Common myeloid progenitor, CD34-positive (primary cell): ENCODE results near the gene CBFA2T3.
A peak's percentile ranks its signal among the peaks of the same experiment; 100 is the strongest.

ENCODE experiments used
- CTCF ChIA-PET: fragments of 350-600 bp; sonication (Branson Sonifier 250); formaldehyde crosslinking; loops from one replicate; lab custom pipeline; 2021; ENCODE audit warnings: antibody characterized with exemption; lab: Charles Lee
- POLR2A ChIA-PET: fragments of 350-600 bp; sonication (Branson Sonifier 250); formaldehyde crosslinking; loops from one replicate; lab custom pipeline; 2021; ENCODE audit warnings: antibody characterized with exemption; lab: Charles Lee
- DNase-seq, 3 donors: peaks; one replicate each; pipeline versions ENCODE4 v3.0.0 to v3.0.0-alpha.2; 2013
- H3K27ac ChIP-seq, 2 experiments: 1 replicate in 1 of 2; 2 replicates in 1 of 2; pipeline ENCODE4 v1.7.0; 2013; ENCODE audit warnings: inconsistent platforms in 2 of 2, low read length in 2 of 2, mild to moderate bottlenecking in 2 of 2, low read depth in 1 of 2, moderate library complexity in 1 of 2; ENCODE audit not compliant: severe bottlenecking in 2 of 2, insufficient read depth in 1 of 2, poor library complexity in 1 of 2
- H3K27me3 ChIP-seq, 5 experiments: replicated peaks in 2 of 5; 1 replicate in 3 of 5; 2 replicates in 2 of 5; pipeline versions ENCODE4 v1.6.1 to v1.7.0; 2013; ENCODE audit warnings: low read length in 4 of 5, mild to moderate bottlenecking in 2 of 5, moderate library complexity in 2 of 5, inconsistent platforms in 1 of 5; ENCODE audit not compliant: insufficient read depth in 5 of 5, control insufficient read depth in 4 of 5
- H3K36me3 ChIP-seq, 4 experiments: 1 replicate in 2 of 4; 2 replicates in 2 of 4; pipeline versions ENCODE4 v1.6.1 to v1.7.0; 2013; ENCODE audit warnings: low read length in 3 of 4, control low read depth in 1 of 4, mild to moderate bottlenecking in 1 of 4; ENCODE audit not compliant: control insufficient read depth in 4 of 4, insufficient read depth in 4 of 4
- H3K4me1 ChIP-seq, 4 experiments: 1 replicate in 3 of 4; 2 replicates in 1 of 4; pipeline versions ENCODE4 v1.6.1 to v1.7.1; 2013; ENCODE audit warnings: low read length in 3 of 4, mild to moderate bottlenecking in 3 of 4, control low read depth in 1 of 4, inconsistent platforms in 1 of 4, moderate library complexity in 1 of 4; ENCODE audit not compliant: control insufficient read depth in 4 of 4, insufficient read depth in 4 of 4; ENCODE audit errors: control extremely low read depth in 1 of 4
- H3K4me3 ChIP-seq, 7 experiments: 1 replicate in 4 of 7; 2 replicates in 3 of 7; pipeline versions ENCODE4 v1.5.1 to v1.7.0; 2013; ENCODE audit warnings: mild to moderate bottlenecking in 7 of 7, low read length in 6 of 7, moderate library complexity in 6 of 7, inconsistent platforms in 2 of 7, low read depth in 2 of 7, control low read depth in 1 of 7; ENCODE audit not compliant: insufficient read depth in 4 of 7, control insufficient read depth in 1 of 7; ENCODE audit errors: extremely low read depth in 1 of 7
- H3K9me3 ChIP-seq, 5 experiments: 1 replicate in 4 of 5; 2 replicates in 1 of 5; pipeline versions ENCODE4 v1.6.1 to v1.7.1; 2013; ENCODE audit warnings: low read length in 4 of 5, mild to moderate bottlenecking in 2 of 5, inconsistent platforms in 1 of 5, low read depth in 1 of 5, moderate library complexity in 1 of 5; ENCODE audit not compliant: control insufficient read depth in 4 of 5, insufficient read depth in 2 of 5; ENCODE audit errors: control extremely low read depth in 1 of 5
- WGBS: methylation state at CpG from one replicate; pipeline ENCODE4 v1.1.5; 2013; ENCODE audit not compliant: insufficient coverage; 5-methylcytosine and 5-hydroxymethylcytosine counted together

The CBFA2T3 gene

DNA sequence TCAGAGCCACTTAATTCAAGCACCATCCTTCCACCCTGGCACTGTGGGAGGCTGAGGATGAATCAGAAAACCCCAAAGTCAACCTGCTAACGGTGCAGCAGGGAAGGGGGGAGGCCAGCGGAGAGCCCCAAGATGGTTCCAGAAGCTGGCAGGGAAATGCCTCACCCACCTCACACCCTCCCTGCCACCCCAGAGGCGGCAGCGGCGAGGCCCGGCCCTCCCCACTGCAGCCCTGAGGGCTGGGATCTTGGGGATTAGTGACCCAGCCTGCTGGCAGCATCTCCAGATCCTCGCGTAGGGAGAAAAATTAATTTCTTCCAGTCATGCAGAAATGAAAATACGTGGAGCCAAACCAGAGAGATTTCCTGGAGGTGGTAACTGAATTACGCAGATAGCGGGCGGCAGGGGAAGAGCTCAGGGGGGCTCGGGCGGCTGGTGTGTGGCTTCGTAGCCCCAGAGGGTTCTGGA lies 38.2 kb downstream of the CBFA2T3 start:
- peaks cover 0 to 58% (median 9%) of the 10 kb centered on the region in 4 experiments for H3K36me3 ChIP-seq
- H3K27me3 ChIP-seq, result no peaks in the 10 kb centered on the region
- WGBS, result 6% methylated on average over 6 of the region's 15 CpGs
- H3K4me1 ChIP-seq, result peaks cover 3 to 83% (median 74%) of the 10 kb centered on the region in 4 experiments
- CTCF ChIA-PET, result interaction anchor here (1.3 kb wide), 1 partner anchor 19 kb away, joined by 3 read pairs; no protein-coding TSS in a partner anchor
- peak overlapping the region in 6 of 7 experiments; percentile 63 to 82 (median 74) for H3K4me3 ChIP-seq
- H3K27ac ChIP-seq, result peak overlapping the region in 1 of 2 experiments; percentile 61
- H3K9me3 ChIP-seq, result no peaks in the 10 kb centered on the region
- peak; percentile 61 to 75 (median 65) for DNase-seq
- POLR2A ChIA-PET, result interaction anchor here (1.3 to 2.4 kb wide), 3 partner anchors 17 to 228 kb away, joined by 3 to 15 read pairs (median 5); partner anchors contain the start of gene CBFA2T3

DNA sequence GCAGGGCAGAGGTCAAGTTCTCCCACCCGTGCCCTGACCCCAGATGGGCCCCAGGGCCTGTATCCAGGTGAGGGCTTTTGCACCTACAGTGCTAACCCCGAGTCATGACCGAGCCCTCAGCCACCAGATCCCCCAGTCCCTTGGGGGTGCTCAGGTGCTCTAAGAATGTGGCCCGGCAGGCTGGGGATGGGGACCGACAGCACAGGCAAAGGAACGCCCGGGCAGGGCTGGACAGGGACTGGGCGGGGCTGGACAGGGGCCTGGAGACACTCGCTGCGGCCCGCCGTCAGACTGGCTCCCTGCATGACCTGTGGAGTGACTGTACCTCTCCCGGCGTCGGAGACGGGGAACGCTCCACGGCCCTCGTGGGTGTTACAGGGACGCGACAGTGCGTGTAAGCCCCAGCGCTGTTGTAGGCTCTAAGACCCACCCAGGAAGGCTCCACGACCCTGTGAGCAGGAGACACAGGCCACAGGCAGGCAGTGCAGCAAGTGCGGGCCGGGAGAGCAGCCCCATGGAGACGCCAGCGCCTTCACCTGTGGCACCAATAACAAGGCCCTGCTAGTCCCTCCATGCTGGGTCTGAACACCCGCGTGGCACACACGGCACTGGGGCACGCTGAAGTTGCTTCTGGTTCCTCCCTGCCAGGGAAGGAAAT lies 38.8 kb downstream of the CBFA2T3 start:
- Histone ChIP-seq H3K4me3 (peak overlapping the region in 5 of 7 experiments; percentile 63 to 82 (median 74)), H3K4me1 (peaks cover 3 to 80% (median 69%) of the 10 kb centered on the region in 4 experiments), H3K27me3 (no peaks in the 10 kb centered on the region), H3K36me3 (peaks cover 0 to 52% (median 7%) of the 10 kb centered on the region in 4 experiments), H3K9me3 (no peaks in the 10 kb centered on the region), H3K27ac (no peak overlapping the region)
- WGBS, result 82% methylated on average over 29 of the region's 32 CpGs
- POLR2A ChIA-PET, result interaction anchor here (1.3 to 2.4 kb wide), 3 partner anchors 17 to 229 kb away, joined by 3 to 15 read pairs (median 5); partner anchors contain the start of gene CBFA2T3
- no peak for DNase-seq
- CTCF ChIA-PET, result no interaction called here

DNA sequence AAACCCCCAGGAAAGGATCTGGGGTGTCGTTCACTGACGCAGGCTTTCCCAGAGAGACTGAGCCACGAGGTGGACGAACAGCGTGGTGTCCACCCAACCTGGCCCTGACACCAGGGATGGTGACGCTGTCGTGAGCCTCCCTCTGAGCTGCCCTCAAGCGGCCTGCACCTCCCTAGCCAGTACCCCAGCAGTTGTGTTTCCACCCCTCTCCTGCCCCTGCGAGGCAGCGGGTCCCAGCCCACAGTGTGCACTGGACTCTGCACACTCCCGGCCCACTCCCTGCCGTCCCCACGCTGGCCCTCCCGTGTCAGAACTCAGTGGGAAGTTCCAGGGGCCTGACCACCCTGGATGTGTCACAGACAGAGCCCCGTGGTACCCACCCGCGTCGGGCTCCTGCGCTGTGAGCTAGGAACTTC lies 39.8 kb downstream of the CBFA2T3 start:
- ChIA-PET POLR2A (interaction anchor here (0.7 to 1.2 kb wide), 3 partner anchors 15 to 280 kb away, joined by 3 read pairs; partner anchors contain the start of gene ZNF778), CTCF (interaction anchor here (1.0 to 3.5 kb wide), 10 partner anchors 13 to 277 kb away, joined by 3 to 39 read pairs (median 3); partner anchors contain the start of gene CBFA2T3)
- no peak for DNase-seq
- peaks cover 0 to 45% (median 6%) of the 10 kb centered on the region in 4 experiments for H3K36me3 ChIP-seq
- peak overlapping the region; percentile 58 to 75 for H3K27ac ChIP-seq
- no peaks in the 10 kb centered on the region for H3K27me3 ChIP-seq
- 40% methylated on average over 14 of the region's 19 CpGs for WGBS
- H3K9me3 ChIP-seq, result no peaks in the 10 kb centered on the region
- peak overlapping the region; percentile 17 to 82 (median 56) for H3K4me3 ChIP-seq
- H3K4me1 ChIP-seq, result peaks cover 3 to 71% (median 59%) of the 10 kb centered on the region in 4 experiments

DNA sequence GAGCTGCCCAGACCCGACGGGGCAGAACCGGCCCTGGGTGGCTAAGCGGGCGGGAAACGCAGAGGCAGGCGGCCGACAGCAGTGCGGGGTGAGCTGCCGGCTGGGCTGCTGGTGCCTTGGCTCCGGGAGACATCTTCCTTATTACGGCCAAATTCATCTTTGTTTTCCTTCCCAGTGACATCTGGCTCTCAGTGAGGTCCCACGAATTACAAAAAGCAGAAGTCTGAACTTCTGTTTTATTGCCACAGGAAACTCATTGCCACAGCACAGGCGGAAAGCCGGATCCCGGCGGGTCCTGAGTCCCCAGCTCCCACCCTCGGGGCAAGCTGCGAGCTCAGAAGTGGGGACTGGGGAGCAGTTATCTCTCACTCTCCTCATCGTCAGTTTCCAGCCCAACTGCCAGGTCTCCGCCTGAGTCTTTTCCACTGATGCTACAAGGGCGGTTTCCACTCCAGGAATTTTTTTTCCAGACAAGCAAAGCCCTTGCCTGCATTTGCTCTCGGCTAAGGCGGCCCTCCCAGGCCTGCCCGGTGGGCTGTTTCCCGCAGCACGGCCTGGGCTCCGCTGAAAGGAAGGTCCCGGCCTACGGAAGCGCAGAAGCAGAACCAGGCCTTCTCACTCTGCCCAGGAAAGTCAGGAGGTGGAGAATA lies 40.3 kb downstream of the CBFA2T3 start:
- peaks cover 3 to 68% (median 56%) of the 10 kb centered on the region in 4 experiments for H3K4me1 ChIP-seq
- no peaks in the 10 kb centered on the region for H3K9me3 ChIP-seq
- WGBS, result 1% methylated on average over 23 of the region's 31 CpGs
- H3K36me3 ChIP-seq, result peaks cover 0 to 43% (median 6%) of the 10 kb centered on the region in 4 experiments
- H3K27me3 ChIP-seq, result no peaks in the 10 kb centered on the region
- DNase-seq, result peak; percentile 88 to 96 (median 95)
- peak overlapping the region; percentile 58 to 75 for H3K27ac ChIP-seq
- ChIA-PET CTCF (interaction anchor here (0.7 to 3.5 kb wide), 11 partner anchors 12 to 278 kb away, joined by 3 to 39 read pairs (median 3); partner anchors contain the start of gene CBFA2T3), POLR2A (interaction anchor here (0.7 to 1.2 kb wide), 3 partner anchors 14 to 281 kb away, joined by 3 read pairs; partner anchors contain the start of gene ZNF778)
- peak overlapping the region; percentile 17 to 82 (median 56) for H3K4me3 ChIP-seq

DNA sequence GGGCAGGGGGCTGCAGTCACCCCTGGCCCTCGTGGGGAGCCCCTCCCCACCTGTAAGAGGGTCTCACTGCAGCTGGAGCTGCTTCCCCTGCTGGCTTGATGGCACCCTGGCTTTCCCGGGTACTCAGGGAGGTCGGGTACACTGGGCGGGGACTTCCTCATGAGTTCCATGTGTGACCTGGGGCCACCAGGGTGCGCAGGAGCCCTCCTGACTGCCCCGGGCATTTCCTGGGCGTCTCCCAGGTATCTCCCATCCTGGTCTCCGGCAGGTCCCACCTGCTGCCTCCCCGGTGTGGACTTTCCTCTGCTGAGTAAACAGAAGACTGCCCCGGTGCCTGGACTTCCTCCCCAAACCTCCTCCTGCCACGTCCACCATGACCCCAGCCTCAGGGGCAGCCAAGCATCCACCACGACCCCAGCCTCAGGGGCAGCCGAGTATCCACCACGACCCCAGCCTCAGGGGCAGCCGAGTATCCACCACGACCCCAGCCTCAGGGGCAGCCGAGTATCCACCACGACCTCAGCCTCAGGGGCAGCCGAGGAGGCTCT lies 40.9 kb downstream of the CBFA2T3 start:
- peaks cover 0 to 43% (median 6%) of the 10 kb centered on the region in 4 experiments for H3K36me3 ChIP-seq
- no peaks in the 10 kb centered on the region for H3K9me3 ChIP-seq
- H3K27me3 ChIP-seq, result no peaks in the 10 kb centered on the region
- peak overlapping the region; percentile 58 to 75 for H3K27ac ChIP-seq
- peaks cover 3 to 69% (median 56%) of the 10 kb centered on the region in 4 experiments for H3K4me1 ChIP-seq
- POLR2A ChIA-PET, result interaction anchor here (1.1 kb wide), 1 partner anchor 14 kb away, joined by 3 read pairs; no protein-coding TSS in a partner anchor
- peak overlapping the region; percentile 16 to 82 (median 56) for H3K4me3 ChIP-seq
- peak in 2 of 3 donors; percentile 48 to 63 for DNase-seq
- CTCF ChIA-PET, result interaction anchor here (0.7 to 3.5 kb wide), 12 partner anchors 12 to 231 kb away, joined by 3 to 39 read pairs (median 3); partner anchors contain the start of gene CBFA2T3
- WGBS, result 6% methylated on average over 12 of the region's 19 CpGs

DNA sequence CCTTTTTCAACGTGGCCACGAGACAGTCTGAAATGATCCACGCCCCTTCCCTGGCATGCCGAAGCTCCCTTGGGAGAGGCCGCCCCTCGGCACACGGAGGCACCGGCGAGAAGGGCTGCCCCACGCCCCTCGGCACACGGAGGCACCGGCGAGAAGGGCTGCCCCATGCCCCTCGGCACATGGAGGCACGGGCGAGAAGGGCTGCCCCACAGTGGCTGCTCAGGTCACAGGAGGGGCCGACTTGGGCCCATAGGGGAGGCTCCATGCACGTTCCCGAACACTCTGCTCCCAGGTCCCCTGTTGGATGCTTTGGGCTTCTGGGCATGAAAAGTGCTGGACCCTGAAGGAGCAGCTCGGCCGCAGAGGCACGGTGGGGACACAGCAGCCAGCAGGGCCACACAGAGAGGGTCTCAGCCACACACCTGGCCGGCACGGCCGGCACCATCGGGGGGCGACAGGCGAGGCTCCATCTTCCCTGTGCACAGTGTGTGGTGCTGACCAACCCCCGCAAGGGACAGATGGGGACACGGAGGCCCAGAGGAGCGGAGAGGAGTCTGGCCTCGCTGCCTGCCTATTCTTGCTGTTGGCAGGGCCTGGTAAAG lies 42.8 kb downstream of the CBFA2T3 start:
- Histone ChIP-seq H3K9me3 (no peaks in the 10 kb centered on the region), H3K27ac (no peak overlapping the region), H3K27me3 (no peaks in the 10 kb centered on the region), H3K36me3 (peaks cover 0 to 40% (median 9%) of the 10 kb centered on the region in 4 experiments), H3K4me1 (peaks cover 3 to 56% (median 46%) of the 10 kb centered on the region in 4 experiments), H3K4me3 (no peak overlapping the region)
- ChIA-PET POLR2A (no interaction called here), CTCF (interaction anchor here (3.5 kb wide), 1 partner anchor 10 kb away, joined by 39 read pairs; no protein-coding TSS in a partner anchor)
- WGBS, result 89% methylated on average over 26 of the region's 33 CpGs
- no peak for DNase-seq
